CD4-positive, alpha-beta T cell treated with Interleukin-17A for 4 hours (primary cell): Measurements from ENCODE around the gene SLC7A5.
A peak's percentile ranks its signal among the peaks of the same experiment; 100 is the strongest.
"Not testable (repeated sequence)": the region's sequence is repeated elsewhere in the genome, so short reads cannot be mapped to it uniquely, and the experiment has no call there.

Experiments used
- DNase-seq: peaks from one replicate; pipeline ENCODE4 v3.0.0-alpha.2; 2020; ENCODE audit warnings: mixed read lengths

Gene SLC7A5

GRCh38 chr16:87789437-87790291 is 79.6 kb downstream of the SLC7A5 start:
- no peak for DNase-seq

- not testable (repeated sequence) for DNase-seq
These were observed 80.4 kb downstream of the SLC7A5 start for GRCh38 chr16:87788730-87789436.

GRCh38 chr16:87787451-87788091 is 81.7 kb downstream of the SLC7A5 start:
- not testable (repeated sequence) for DNase-seq

GRCh38 chr16:87784812-87785211 is 84.5 kb downstream of the SLC7A5 start:
- DNase-seq: no peak

GRCh38 chr16:87782033-87782432 is 87.3 kb downstream of the SLC7A5 start:
- no peak for DNase-seq

- DNase-seq: peak; percentile 65
These were observed 88.8 kb downstream of the SLC7A5 start for GRCh38 chr16:87780385-87780989.
